Transverse colon (tissue), 3 donors: ENCODE data around the gene VENTX.

ENCODE experiments used
- POLR2A ChIP-seq: fragments of 450-650 bp; IDR thresholded peaks from one replicate; pipeline ENCODE4 v1.6.1; 2016; ENCODE audit warnings: antibody characterized with exemption, mild to moderate bottlenecking, moderate library complexity
- TF ChIP-seq, protein P1 (sequence below), 5 experiments: fragments of 200-600 bp in 3 of 5; fragments of 450-650 bp in 2 of 5; sonication (generic) in 3 of 5; IDR thresholded peaks; 1 replicate in 2 of 5; 2 replicates in 3 of 5; pipeline ENCODE4 v1.5.1; 2016 to 2017; ENCODE audit warnings: antibody characterized with exemption in 5 of 5, inconsistent platforms in 3 of 5, mild to moderate bottlenecking in 2 of 5, moderate library complexity in 1 of 5

DNA sequence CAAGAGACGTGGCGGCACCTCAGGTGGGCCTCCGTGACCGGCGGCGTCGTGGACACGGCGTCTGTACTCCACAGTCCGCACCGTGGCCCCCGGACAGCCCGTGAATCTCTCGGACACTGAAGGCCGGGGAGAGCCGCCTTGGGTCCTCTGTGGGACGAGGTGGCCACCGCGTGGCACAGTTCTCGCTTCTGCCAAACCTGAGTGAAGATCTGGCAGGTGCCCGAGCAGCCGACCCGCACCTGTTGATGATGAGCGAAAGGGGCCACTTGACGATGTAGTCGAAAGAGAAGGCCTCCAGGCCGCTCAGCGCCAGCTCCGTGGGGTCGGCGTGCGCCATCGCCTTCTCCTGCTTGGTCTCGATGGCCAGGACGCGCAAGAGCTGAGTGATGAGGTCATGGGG is 47.6 kb downstream of the VENTX start:
- no peak for TF ChIP-seq POLR2A
- TF ChIP-seq, protein P1, sequence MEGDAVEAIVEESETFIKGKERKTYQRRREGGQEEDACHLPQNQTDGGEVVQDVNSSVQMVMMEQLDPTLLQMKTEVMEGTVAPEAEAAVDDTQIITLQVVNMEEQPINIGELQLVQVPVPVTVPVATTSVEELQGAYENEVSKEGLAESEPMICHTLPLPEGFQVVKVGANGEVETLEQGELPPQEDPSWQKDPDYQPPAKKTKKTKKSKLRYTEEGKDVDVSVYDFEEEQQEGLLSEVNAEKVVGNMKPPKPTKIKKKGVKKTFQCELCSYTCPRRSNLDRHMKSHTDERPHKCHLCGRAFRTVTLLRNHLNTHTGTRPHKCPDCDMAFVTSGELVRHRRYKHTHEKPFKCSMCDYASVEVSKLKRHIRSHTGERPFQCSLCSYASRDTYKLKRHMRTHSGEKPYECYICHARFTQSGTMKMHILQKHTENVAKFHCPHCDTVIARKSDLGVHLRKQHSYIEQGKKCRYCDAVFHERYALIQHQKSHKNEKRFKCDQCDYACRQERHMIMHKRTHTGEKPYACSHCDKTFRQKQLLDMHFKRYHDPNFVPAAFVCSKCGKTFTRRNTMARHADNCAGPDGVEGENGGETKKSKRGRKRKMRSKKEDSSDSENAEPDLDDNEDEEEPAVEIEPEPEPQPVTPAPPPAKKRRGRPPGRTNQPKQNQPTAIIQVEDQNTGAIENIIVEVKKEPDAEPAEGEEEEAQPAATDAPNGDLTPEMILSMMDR (IDR thresholded peaks at IDR 0.05): no peak
